ENCODE measurements around the gene SLC9A1. TPM values are rescaled to one million over a fixed set of nuclear protein-coding genes. Genes with fewer than 3 reads are reported as not detected.

SLC9A1 gene
- total RNA-seq, 2 experiments from 2014 or later: 14.2 to 19.0 TPM

DNA sequence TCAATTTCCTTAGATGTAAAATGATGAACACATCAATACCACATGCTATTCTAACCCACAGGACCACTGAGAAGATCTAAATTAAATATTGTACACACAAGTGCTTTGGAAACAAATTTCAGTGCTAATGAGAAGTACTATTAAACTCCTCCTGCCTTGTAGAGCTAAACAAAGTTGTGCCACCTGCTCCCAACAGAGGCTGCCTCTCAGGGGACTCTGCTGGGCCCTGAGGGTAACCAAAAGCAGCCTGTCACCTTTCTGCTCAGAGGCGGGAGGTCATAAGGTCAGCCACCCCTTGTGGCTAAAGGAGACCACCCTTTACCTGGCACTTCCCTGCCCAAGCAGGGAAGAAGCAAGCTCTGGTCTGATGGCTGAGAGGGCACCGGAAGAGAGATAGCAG, 6.3 kb downstream of the SLC9A1 start:
- H3K9me3 Mint-ChIP-seq: no peaks in the 10 kb centered on the region
- peaks cover 61% of the 10 kb centered on the region for H3K4me1 Mint-ChIP-seq (ENCODE audit: low read depth)
- no peak overlapping the region for H3K4me3 ChIP-seq (ENCODE audit: low read length)
- no peaks in the 10 kb centered on the region for H3K27me3 Mint-ChIP-seq
- H3K9me3 ChIP-seq (ENCODE audit: control insufficient read depth in 1 of 2, insufficient read depth in 1 of 2, low read length in 2 of 2): peaks cover 0 to 3% of the 10 kb centered on the region in 2 experiments
- peaks cover 7% of the 10 kb centered on the region for H3K36me3 ChIP-seq (ENCODE audit: insufficient read depth, low read length)
- CTCF ChIA-PET: no interaction called here
- H3K27ac ChIP-seq (ENCODE audit: low read depth in 1 of 2, low read length in 2 of 2): no peak overlapping the region
- peaks cover 47% of the 10 kb centered on the region for H3K4me1 ChIP-seq (ENCODE audit: insufficient read depth, low read length)
- no peak for DNase-seq
- intact Hi-C loops (cut with DNase I, micrococcal nuclease): no loop called here
- H3K27me3 ChIP-seq (ENCODE audit: control insufficient read depth in 1 of 2, insufficient read depth in 2 of 2, low read length in 2 of 2): no peaks in the 10 kb centered on the region
- TF ChIP-seq, protein P1, sequence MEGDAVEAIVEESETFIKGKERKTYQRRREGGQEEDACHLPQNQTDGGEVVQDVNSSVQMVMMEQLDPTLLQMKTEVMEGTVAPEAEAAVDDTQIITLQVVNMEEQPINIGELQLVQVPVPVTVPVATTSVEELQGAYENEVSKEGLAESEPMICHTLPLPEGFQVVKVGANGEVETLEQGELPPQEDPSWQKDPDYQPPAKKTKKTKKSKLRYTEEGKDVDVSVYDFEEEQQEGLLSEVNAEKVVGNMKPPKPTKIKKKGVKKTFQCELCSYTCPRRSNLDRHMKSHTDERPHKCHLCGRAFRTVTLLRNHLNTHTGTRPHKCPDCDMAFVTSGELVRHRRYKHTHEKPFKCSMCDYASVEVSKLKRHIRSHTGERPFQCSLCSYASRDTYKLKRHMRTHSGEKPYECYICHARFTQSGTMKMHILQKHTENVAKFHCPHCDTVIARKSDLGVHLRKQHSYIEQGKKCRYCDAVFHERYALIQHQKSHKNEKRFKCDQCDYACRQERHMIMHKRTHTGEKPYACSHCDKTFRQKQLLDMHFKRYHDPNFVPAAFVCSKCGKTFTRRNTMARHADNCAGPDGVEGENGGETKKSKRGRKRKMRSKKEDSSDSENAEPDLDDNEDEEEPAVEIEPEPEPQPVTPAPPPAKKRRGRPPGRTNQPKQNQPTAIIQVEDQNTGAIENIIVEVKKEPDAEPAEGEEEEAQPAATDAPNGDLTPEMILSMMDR (IDR thresholded peaks at IDR 0.05): no peak
- no peak for ATAC-seq (ENCODE audit: poor library complexity)
- POLR2A ChIA-PET: interaction anchor here (2.8 kb wide), 1 partner anchor 11 kb away, joined by 13 read pairs; no protein-coding TSS in a partner anchor
- H3K4me3 Mint-ChIP-seq: no peak overlapping the region
- H3K36me3 Mint-ChIP-seq (ENCODE audit: low read depth): peaks cover under 1% of the 10 kb centered on the region
- peak overlapping the region; percentile 40 for H3K27ac Mint-ChIP-seq

DNA sequence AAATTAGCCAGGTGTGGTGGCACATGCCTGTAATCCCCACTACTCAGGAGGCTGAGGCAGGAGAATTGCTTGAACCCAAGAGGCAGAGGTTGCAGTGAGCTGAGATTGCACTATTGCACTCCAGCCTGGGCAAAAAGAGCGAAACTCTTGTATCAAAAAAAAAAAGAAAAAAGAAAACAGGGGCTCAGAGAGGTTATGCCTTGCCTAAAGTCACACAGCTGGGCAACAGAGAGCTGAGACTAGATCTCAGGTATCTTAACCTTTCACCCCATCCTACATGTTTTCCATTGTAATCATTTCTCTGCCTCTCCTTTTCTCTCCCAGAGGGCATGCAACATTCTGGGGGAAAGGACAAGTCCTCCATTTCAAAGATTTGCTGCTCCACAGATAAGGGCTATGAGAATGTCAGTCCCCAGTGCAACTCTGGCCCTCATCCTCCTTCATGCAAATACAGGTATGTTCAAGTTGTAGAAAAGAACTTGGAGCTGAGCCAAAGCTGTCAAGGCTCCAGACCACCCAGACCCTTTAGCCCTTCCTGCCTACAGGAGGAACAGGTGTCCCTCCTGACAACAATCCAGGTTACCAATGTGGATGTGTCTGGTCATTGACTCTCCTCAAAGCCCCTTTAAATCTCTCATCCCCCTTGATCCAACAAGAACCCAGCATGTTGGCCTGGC, 6.9 kb downstream of the SLC9A1 start:
- Histone ChIP-seq H3K4me1 (ENCODE audit: insufficient read depth, low read length) (peaks cover 47% of the 10 kb centered on the region), H3K27me3 (ENCODE audit: control insufficient read depth in 1 of 2, insufficient read depth in 2 of 2, low read length in 2 of 2) (no peaks in the 10 kb centered on the region), H3K36me3 (ENCODE audit: insufficient read depth, low read length) (peaks cover 7% of the 10 kb centered on the region), H3K9me3 (ENCODE audit: control insufficient read depth in 1 of 2, insufficient read depth in 1 of 2, low read length in 2 of 2) (peaks cover 0 to 3% of the 10 kb centered on the region in 2 experiments), H3K27ac (ENCODE audit: low read depth in 1 of 2, low read length in 2 of 2) (no peak overlapping the region), H3K4me3 (ENCODE audit: low read length) (no peak overlapping the region)
- peaks cover 61% of the 10 kb centered on the region for H3K4me1 Mint-ChIP-seq (ENCODE audit: low read depth)
- no peak for ATAC-seq (ENCODE audit: poor library complexity)
- TF ChIP-seq, protein P1 (IDR thresholded peaks at IDR 0.05): no peak
- ChIA-PET CTCF (no interaction called here), POLR2A (interaction anchor here (2.8 kb wide), 1 partner anchor 11 kb away, joined by 13 read pairs; no protein-coding TSS in a partner anchor)
- no peaks in the 10 kb centered on the region for H3K9me3 Mint-ChIP-seq
- H3K4me3 Mint-ChIP-seq: no peak overlapping the region
- DNase-seq: no peak
- H3K27ac Mint-ChIP-seq: no peak overlapping the region
- intact Hi-C loops (cut with DNase I, micrococcal nuclease): no loop called here
- no peaks in the 10 kb centered on the region for H3K36me3 Mint-ChIP-seq (ENCODE audit: low read depth)
- no peaks in the 10 kb centered on the region for H3K27me3 Mint-ChIP-seq

DNA sequence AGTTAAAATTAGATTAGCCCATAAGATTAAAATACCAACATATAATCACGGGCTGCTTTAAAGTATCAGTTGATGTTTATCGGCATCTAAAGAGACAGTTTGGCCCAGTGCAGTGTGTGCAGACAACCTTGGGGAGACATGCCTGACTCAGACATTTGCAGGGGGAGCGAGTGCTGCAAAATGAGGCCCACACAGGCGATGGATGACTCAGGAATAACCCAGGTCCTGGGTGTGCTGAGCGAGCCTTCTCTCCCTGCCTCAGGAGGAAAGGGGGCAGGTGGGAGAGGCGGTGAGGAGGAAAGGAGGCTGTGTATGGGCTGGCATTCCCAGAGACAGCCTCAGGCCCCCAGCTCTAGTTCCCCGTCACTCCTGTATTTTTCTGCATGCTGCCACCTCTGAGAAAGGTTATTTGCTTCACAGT, 9.0 kb downstream of the SLC9A1 start:
- CTCF ChIA-PET: no interaction called here
- Mint-ChIP-seq H3K4me1 (ENCODE audit: low read depth) (peaks cover 64% of the 10 kb centered on the region), H3K27me3 (no peaks in the 10 kb centered on the region), H3K4me3 (no peak overlapping the region), H3K36me3 (ENCODE audit: low read depth) (no peaks in the 10 kb centered on the region), H3K27ac (no peak overlapping the region), H3K9me3 (no peaks in the 10 kb centered on the region)
- H3K36me3 ChIP-seq (ENCODE audit: insufficient read depth, low read length): peaks cover 4% of the 10 kb centered on the region
- H3K4me3 ChIP-seq (ENCODE audit: low read length): no peak overlapping the region
- POLR2A ChIA-PET: interaction anchor here (1.3 kb wide), 1 partner anchor 9 kb away, joined by 6 read pairs; the partner anchor contains the start of gene SLC9A1
- ATAC-seq (ENCODE audit: poor library complexity) (no peak), DNase-seq (no peak)
- intact Hi-C loops (cut with DNase I, micrococcal nuclease): no loop called here
- no peaks in the 10 kb centered on the region for H3K27me3 ChIP-seq (ENCODE audit: control insufficient read depth in 1 of 2, insufficient read depth in 2 of 2, low read length in 2 of 2)
- TF ChIP-seq, protein P1 (IDR thresholded peaks at IDR 0.05): no peak
- peaks cover 45% of the 10 kb centered on the region for H3K4me1 ChIP-seq (ENCODE audit: insufficient read depth, low read length)
- H3K27ac ChIP-seq (ENCODE audit: low read depth in 1 of 2, low read length in 2 of 2): no peak overlapping the region
- peaks cover 0 to 3% of the 10 kb centered on the region in 2 experiments for H3K9me3 ChIP-seq (ENCODE audit: control insufficient read depth in 1 of 2, insufficient read depth in 1 of 2, low read length in 2 of 2)
